Body of pancreas (tissue), 4 donors: ENCODE measurements around the gene LY6G6D. TPM values are rescaled to one million over a fixed set of nuclear protein-coding genes. Genes with fewer than 3 reads are reported as not detected.

Experiments
- ATAC-seq: fragments of 150-250 bp; one replicate; pipeline ENCODE4 v1.9.1; 2016
- DNase-seq, 4 donors: peaks; one replicate each; pipeline ENCODE4 v3.0.0-alpha.2; 2019
- H3K27ac ChIP-seq, 4 donors: fragments of 200-600 bp; sonication (generic); 1 replicate in 3 of 4; 2 replicates in 1 of 4; pipeline versions ENCODE4 v1.5.1 to v1.6.1; 2016 to 2019; ENCODE audit warnings: mild to moderate bottlenecking in 1 of 4, mixed read lengths in 1 of 4, moderate library complexity in 1 of 4
- H3K27me3 ChIP-seq, 2 donors: fragments of 200-600 bp; sonication (generic); one replicate each; pipeline ENCODE4 v1.6.0; 2016; ENCODE audit warnings: mild to moderate bottlenecking in 1 of 2
- H3K36me3 ChIP-seq, 2 donors: fragments of 200-600 bp; sonication (generic); replicated peaks in 1 of 2; 2 replicates each; pipeline ENCODE4 v1.5.1; 2016; ENCODE audit warnings: low read depth in 2 of 2; ENCODE audit not compliant: insufficient read depth in 1 of 2
- H3K4me1 ChIP-seq: fragments of 200-600 bp; sonication (generic); one replicate; pipeline ENCODE4 v1.6.0; 2016
- H3K4me3 ChIP-seq, 2 donors: fragments of 200-600 bp; sonication (generic); 1 replicate in 1 of 2; 2 replicates in 1 of 2; pipeline ENCODE4 v1.5.1; 2016 to 2019
- H3K9me3 ChIP-seq, 3 donors: fragments of 200-600 bp; sonication (generic); 1 replicate in 2 of 3; 2 replicates in 1 of 3; pipeline ENCODE4 v1.5.1; 2016
- CTCF ChIP-seq, 7 experiments: fragments of 450-650 bp in 4 of 7; fragments of 200-600 bp in 3 of 7; sonication (generic) in 3 of 7; IDR thresholded peaks; one replicate each; pipeline ENCODE4 v1.5.1; 2016 to 2019; ENCODE audit warnings: antibody characterized with exemption in 7 of 7
- POLR2A ChIP-seq, 3 donors: fragments of 450-650 bp; IDR thresholded peaks; one replicate each; pipeline ENCODE4 v1.6.1; 2016; ENCODE audit warnings: antibody characterized with exemption in 3 of 3, mild to moderate bottlenecking in 2 of 3
- WGBS, 2 donors: methylation state at CpG; one replicate each; pipeline ENCODE4 v1.1.5; 2017; 5-methylcytosine and 5-hydroxymethylcytosine counted together
- intact Hi-C: fragments of 100-400 bp; cut with DNase I; formaldehyde crosslinking; loops from one replicate; pipeline ENCODE4 v1.15.1; 2023
- total RNA-seq, 2 donors: library from RNA; depleted of rRNA; stranded (reverse); fragments of >200 nt; gene quantifications; one replicate each; pipeline ENCODE4 v1.1.0, GENCODE V29; 2016

Gene LY6G6D
- total RNA-seq, 2 donors from 2014 or later: not detected

- intact Hi-C loops: no loop called here
- H3K9me3 ChIP-seq: no peaks in the 10 kb centered on the region
- TF ChIP-seq CTCF (IDR thresholded peaks at IDR 0.05) (no peak), POLR2A (IDR thresholded peaks at IDR 0.05) (no peak)
- H3K4me1 ChIP-seq: peaks cover 12% of the 10 kb centered on the region
- no peak for ATAC-seq
- no peaks in the 10 kb centered on the region for H3K27me3 ChIP-seq
- peaks cover 0 to 5% of the 10 kb centered on the region in 2 donors for H3K36me3 ChIP-seq
- H3K27ac ChIP-seq: no peak overlapping the region
- H3K4me3 ChIP-seq: no peak overlapping the region
- DNase-seq: no peak
- WGBS, 2 donors: 81 to 89% methylated on average over 4 of the region's 4 CpGs
These were observed 38.7 kb upstream of the LY6G6D start for GRCh38 chr6:31676322-31676903.

- intact Hi-C loops: no loop called here
- H3K36me3 ChIP-seq: peaks cover 0 to 3% of the 10 kb centered on the region in 2 donors
- TF ChIP-seq CTCF (IDR thresholded peaks at IDR 0.05): no peak
- TF ChIP-seq POLR2A (IDR thresholded peaks at IDR 0.05): no peak
- H3K4me3 ChIP-seq: no peak overlapping the region
- WGBS, 2 donors: 66 to 73% methylated on average over 6 of the region's 6 CpGs
- no peaks in the 10 kb centered on the region for H3K9me3 ChIP-seq
- ATAC-seq: no peak
- no peak overlapping the region for H3K27ac ChIP-seq
- H3K27me3 ChIP-seq: no peaks in the 10 kb centered on the region
- peaks cover 17% of the 10 kb centered on the region for H3K4me1 ChIP-seq
- no peak for DNase-seq
These were observed 38.2 kb upstream of the LY6G6D start for GRCh38 chr6:31676904-31677303.

GRCh38 chr6:31677955-31678354 lies 37.2 kb upstream of the LY6G6D start:
- no peaks in the 10 kb centered on the region for H3K27me3 ChIP-seq
- WGBS, 2 donors: 64 to 70% methylated on average over 8 of the region's 8 CpGs
- H3K4me1 ChIP-seq: peaks cover 22% of the 10 kb centered on the region
- no peak for TF ChIP-seq CTCF (IDR thresholded peaks at IDR 0.05)
- no peak for TF ChIP-seq POLR2A (IDR thresholded peaks at IDR 0.05)
- intact Hi-C loops: no loop called here
- H3K27ac ChIP-seq: no peak overlapping the region
- no peaks in the 10 kb centered on the region for H3K9me3 ChIP-seq
- H3K36me3 ChIP-seq: no peaks in the 10 kb centered on the region
- DNase-seq: no peak
- no peak overlapping the region for H3K4me3 ChIP-seq
- no peak for ATAC-seq

- Histone ChIP-seq H3K4me1 (peaks cover 27% of the 10 kb centered on the region), H3K27ac (peak within 1 kb of the TSS in 3 of 4 donors; percentile 59 to 82 (median 70))
- ATAC-seq: peak; percentile 89
These were observed 34.7 kb upstream of the LY6G6D start, which contains the start of gene LY6G5C for GRCh38 chr6:31680226-31681134. TSS of gene LY6G5C (minus strand) at chr6:31681067. CDS start at chr6:31680373, 694 bp downstream.

More at GRCh38 chr6:31680226-31681134, 34.7 kb upstream of the LY6G6D start, which contains the start of gene LY6G5C:
- no peaks in the 10 kb centered on the region for H3K36me3 ChIP-seq
- H3K27me3 ChIP-seq: no peaks in the 10 kb centered on the region
- intact Hi-C loops: loop anchor here (5.0 kb wide), 1 partner anchor 272 kb away; no protein-coding TSS in a partner anchor
- peak; percentile 84 to 88 (median 86) for DNase-seq
- no peaks in the 10 kb centered on the region for H3K9me3 ChIP-seq
- peak; percentile 34 to 87 (median 81) for TF ChIP-seq CTCF (IDR thresholded peaks at IDR 0.05)
- TF ChIP-seq POLR2A (IDR thresholded peaks at IDR 0.05): peak in 2 of 3 donors; percentile 38 to 48
- H3K4me3 ChIP-seq: peak within 1 kb of the TSS in 1 of 2 donors; percentile 18
- 7 to 11% methylated on average over 15 to 17 of the region's 17 CpGs for WGBS, 2 donors
